KMS-11 (cell line): ENCODE measurements around the gene POU2F1.

Experiments used
- H2AFZ ChIP-seq: fragments of 200-600 bp; sonication (generic); 2 replicates; pipeline ENCODE4 v1.6.1; 2016; ENCODE audit warnings: antibody characterized with exemption, mixed run types, low read depth
- H3K27ac ChIP-seq: fragments of 200-600 bp; sonication (generic); 2 replicates; pipeline ENCODE4 v1.6.1; 2016; ENCODE audit warnings: mild to moderate bottlenecking, mixed run types
- H3K27me3 ChIP-seq: fragments of 200-600 bp; sonication (generic); 2 replicates; pipeline ENCODE4 v1.6.1; 2017; ENCODE audit warnings: mild to moderate bottlenecking, low read depth, mixed run types, moderate library complexity; ENCODE audit not compliant: insufficient read depth
- H3K36me3 ChIP-seq: fragments of 200-600 bp; sonication (generic); 2 replicates; pipeline ENCODE4 v1.6.1; 2017; ENCODE audit warnings: mild to moderate bottlenecking, mixed run types; ENCODE audit not compliant: insufficient read depth
- H3K4me1 ChIP-seq: fragments of 200-600 bp; sonication (generic); 2 replicates; pipeline ENCODE4 v1.6.1; 2016; ENCODE audit warnings: mild to moderate bottlenecking, low read depth, mixed run types; ENCODE audit not compliant: poor library complexity, severe bottlenecking
- H3K4me2 ChIP-seq: fragments of 200-600 bp; sonication (generic); 2 replicates; pipeline ENCODE4 v1.7.0; 2016; ENCODE audit warnings: mild to moderate bottlenecking, mixed run types
- H3K4me3 ChIP-seq: fragments of 200-600 bp; sonication (generic); IDR thresholded peaks from 2 replicates; pipeline ENCODE4 v1.6.1; 2017; ENCODE audit warnings: low read depth, low read length, mixed read lengths; ENCODE audit not compliant: insufficient read depth
- H3K79me2 ChIP-seq: fragments of 200-600 bp; sonication (generic); 2 replicates; pipeline ENCODE4 v1.6.1; 2016; ENCODE audit warnings: low read depth, mixed run types; ENCODE audit not compliant: insufficient read depth
- H3K9ac ChIP-seq: fragments of 200-600 bp; sonication (generic); 2 replicates; pipeline ENCODE4 v1.6.1; 2016; ENCODE audit warnings: mild to moderate bottlenecking, mixed run types
- H4K20me1 ChIP-seq: fragments of 200-600 bp; sonication (generic); 2 replicates; pipeline ENCODE4 v1.6.1; 2016; ENCODE audit warnings: mild to moderate bottlenecking, mixed run types; ENCODE audit not compliant: insufficient read depth
- TF ChIP-seq, protein P1 (sequence below): fragments of 200-600 bp; sonication (generic); conservative IDR thresholded peaks from 2 replicates; pipeline ENCODE4 v1.6.1; 2017; ENCODE audit warnings: low read depth, mild to moderate bottlenecking, antibody characterized with exemption, low read length, moderate library complexity, mixed read lengths

Gene POU2F1

DNA sequence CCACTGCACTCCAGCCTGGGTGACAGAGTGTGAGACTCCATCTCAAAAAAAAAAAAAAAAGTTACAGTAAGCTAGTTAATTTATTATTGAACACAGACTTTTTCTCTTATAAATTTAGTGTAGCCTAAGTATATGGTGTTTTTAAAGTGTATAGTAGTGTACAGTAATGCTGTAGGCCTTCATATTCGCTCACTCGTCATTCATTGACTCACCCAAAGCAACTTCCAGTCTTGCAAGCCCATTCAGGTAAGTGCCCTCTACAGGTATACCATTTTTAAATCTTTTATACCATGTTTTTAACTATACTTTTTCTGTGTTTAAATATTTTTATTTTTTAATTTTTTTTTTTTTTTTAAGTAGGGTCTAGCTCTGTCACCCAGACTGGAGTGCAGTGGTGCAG is 12.1 kb downstream of the POU2F1 start:
- Histone ChIP-seq H3K9ac (no peak overlapping the region), H3K27me3 (no peaks in the 10 kb centered on the region), H3K4me3 (no peak overlapping the region), H3K79me2 (peaks cover 75% of the 10 kb centered on the region), H4K20me1 (no peaks in the 10 kb centered on the region), H3K27ac (no peak overlapping the region), H3K36me3 (no peaks in the 10 kb centered on the region), H2AFZ (no peak overlapping the region), H3K4me1 (peaks cover 21% of the 10 kb centered on the region), H3K4me2 (no peak overlapping the region)
- TF ChIP-seq, protein P1, sequence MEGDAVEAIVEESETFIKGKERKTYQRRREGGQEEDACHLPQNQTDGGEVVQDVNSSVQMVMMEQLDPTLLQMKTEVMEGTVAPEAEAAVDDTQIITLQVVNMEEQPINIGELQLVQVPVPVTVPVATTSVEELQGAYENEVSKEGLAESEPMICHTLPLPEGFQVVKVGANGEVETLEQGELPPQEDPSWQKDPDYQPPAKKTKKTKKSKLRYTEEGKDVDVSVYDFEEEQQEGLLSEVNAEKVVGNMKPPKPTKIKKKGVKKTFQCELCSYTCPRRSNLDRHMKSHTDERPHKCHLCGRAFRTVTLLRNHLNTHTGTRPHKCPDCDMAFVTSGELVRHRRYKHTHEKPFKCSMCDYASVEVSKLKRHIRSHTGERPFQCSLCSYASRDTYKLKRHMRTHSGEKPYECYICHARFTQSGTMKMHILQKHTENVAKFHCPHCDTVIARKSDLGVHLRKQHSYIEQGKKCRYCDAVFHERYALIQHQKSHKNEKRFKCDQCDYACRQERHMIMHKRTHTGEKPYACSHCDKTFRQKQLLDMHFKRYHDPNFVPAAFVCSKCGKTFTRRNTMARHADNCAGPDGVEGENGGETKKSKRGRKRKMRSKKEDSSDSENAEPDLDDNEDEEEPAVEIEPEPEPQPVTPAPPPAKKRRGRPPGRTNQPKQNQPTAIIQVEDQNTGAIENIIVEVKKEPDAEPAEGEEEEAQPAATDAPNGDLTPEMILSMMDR, result no peak

DNA sequence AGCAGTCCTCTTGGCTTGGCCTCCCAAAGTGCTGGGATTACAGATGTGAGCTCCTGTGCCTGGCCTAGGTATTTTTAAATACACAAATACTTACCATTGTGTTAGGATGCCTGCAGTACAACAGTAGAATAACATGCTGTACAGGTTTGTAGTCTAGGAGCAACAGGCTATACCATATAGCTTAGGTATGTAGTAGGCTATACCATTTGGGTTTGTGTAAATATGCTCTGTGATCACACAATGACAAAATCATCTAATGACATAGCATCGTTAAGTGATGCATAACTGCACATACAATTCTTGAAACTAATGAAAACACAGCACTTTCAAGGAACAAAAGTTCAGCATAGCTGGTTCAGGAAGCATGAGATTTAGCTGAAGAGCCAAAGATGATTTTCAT is 12.7 kb downstream of the POU2F1 start:
- TF ChIP-seq, protein P1, result no peak
- Histone ChIP-seq H3K9ac (no peak overlapping the region), H2AFZ (no peak overlapping the region), H3K27ac (no peak overlapping the region), H3K79me2 (peaks cover 75% of the 10 kb centered on the region), H3K4me3 (no peak overlapping the region), H3K4me1 (peaks cover 21% of the 10 kb centered on the region), H3K27me3 (no peaks in the 10 kb centered on the region), H3K4me2 (no peak overlapping the region), H3K36me3 (no peaks in the 10 kb centered on the region), H4K20me1 (no peaks in the 10 kb centered on the region)

DNA sequence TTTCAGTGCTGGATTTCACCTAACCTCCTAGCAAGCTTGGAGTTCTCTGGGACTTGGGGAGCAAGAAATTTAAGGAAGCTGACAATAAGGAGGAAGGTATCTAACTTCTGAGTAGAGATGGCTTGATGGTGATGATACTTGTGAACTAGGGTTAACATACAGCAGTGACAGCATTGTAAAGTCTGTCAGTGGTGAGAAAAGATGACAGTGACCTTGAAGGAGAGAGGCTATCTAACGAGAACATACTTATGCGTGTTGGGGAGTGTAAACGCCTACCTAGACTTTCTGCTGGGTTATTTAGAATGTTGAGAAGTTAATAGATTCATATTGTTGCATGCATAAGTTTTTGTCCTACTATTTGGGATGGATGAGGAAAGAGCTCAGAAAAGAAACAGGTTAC is 16.3 kb downstream of the POU2F1 start:
- Histone ChIP-seq H3K4me1 (peaks cover 17% of the 10 kb centered on the region), H3K4me2 (no peak overlapping the region), H4K20me1 (no peaks in the 10 kb centered on the region), H3K79me2 (peaks cover 77% of the 10 kb centered on the region), H3K27ac (no peak overlapping the region), H3K36me3 (no peaks in the 10 kb centered on the region), H3K4me3 (no peak overlapping the region), H2AFZ (no peak overlapping the region), H3K9ac (no peak overlapping the region), H3K27me3 (no peaks in the 10 kb centered on the region)
- TF ChIP-seq, protein P1, result no peak

DNA sequence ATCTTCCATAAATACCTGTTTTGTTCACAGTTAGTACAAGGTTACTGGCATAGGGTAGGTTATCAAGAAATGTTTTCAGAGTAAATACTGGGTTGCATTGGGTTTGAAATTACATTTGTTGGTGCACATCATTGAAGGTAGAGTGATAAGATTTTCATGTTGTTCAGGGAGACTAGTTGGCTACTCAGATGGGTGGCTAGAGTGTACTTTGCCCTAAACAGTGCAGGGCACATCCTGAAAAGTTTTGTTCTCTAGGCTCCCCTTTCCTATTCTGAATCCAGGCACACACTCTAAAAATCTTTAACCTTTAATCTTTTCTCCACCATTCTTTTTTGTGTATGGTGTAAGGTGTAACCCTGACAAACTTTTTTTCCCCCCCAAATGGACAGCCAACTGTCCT is 18.0 kb downstream of the POU2F1 start:
- Histone ChIP-seq H4K20me1 (no peaks in the 10 kb centered on the region), H3K27me3 (no peaks in the 10 kb centered on the region), H3K79me2 (peaks cover 70% of the 10 kb centered on the region), H3K36me3 (no peaks in the 10 kb centered on the region), H2AFZ (no peak overlapping the region), H3K27ac (no peak overlapping the region), H3K4me3 (no peak overlapping the region), H3K4me1 (peaks cover 17% of the 10 kb centered on the region), H3K4me2 (no peak overlapping the region), H3K9ac (no peak overlapping the region)
- TF ChIP-seq, protein P1, result no peak
